Measurements from ENCODE around the gene CYP4F3.
"Not testable (repeated sequence)": the region's sequence is repeated elsewhere in the genome, so short reads cannot be mapped to it uniquely, and the experiment has no call there.

Gene CYP4F3

GRCh38 chr19:15671237-15671821, 30.6 kb downstream of the CYP4F3 start:
- FAIRE-seq, result no peak

- no peak for FAIRE-seq
These were observed 31.3 kb downstream of the CYP4F3 start for GRCh38 chr19:15671891-15672579.

GRCh38 chr19:15672580-15673175, 32.0 kb downstream of the CYP4F3 start, which contains the start of gene CYP4F12:
Gene CYP4F12, plus strand, starts transcription at chr19:15673087. Its CDS starts 443 bp downstream, at chr19:15673530.
- FAIRE-seq, result no peak

DNA sequence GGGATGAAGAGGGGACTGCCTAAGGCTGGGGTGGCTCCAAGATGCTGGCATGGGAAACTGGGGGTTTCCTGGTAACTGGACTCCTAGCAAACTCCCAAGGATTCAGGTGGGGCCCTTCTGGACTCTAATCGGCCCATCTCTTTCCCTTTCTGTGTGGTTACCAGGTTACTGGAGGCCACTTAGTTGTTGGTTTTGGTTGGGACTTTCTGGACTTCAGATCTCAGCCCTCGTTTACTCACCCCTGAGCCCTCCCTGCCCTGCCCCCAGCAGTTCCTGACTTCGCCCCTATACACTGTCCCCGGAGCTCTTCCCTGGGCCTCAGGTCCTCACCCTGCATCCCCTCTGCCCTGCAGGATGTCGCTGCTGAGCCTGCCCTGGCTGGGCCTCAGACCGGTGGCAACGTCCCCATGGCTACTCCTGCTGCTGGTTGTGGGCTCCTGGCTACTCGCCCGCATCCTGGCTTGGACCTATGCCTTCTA, 32.5 kb downstream of the CYP4F3 start:
- FAIRE-seq, result no peak

GRCh38 chr19:15675560-15675959, 34.9 kb downstream of the CYP4F3 start:
- FAIRE-seq, result no peak

GRCh38 chr19:15679089-15679488, 38.4 kb downstream of the CYP4F3 start:
- no peak for FAIRE-seq

- not testable (repeated sequence) for FAIRE-seq
These were observed 39.2 kb downstream of the CYP4F3 start for GRCh38 chr19:15679865-15680264.

GRCh38 chr19:15680478-15681322, 40.0 kb downstream of the CYP4F3 start:
- FAIRE-seq, result no peak

- no peak for FAIRE-seq
These were observed 42.7 kb downstream of the CYP4F3 start for GRCh38 chr19:15683411-15683810.

DNA sequence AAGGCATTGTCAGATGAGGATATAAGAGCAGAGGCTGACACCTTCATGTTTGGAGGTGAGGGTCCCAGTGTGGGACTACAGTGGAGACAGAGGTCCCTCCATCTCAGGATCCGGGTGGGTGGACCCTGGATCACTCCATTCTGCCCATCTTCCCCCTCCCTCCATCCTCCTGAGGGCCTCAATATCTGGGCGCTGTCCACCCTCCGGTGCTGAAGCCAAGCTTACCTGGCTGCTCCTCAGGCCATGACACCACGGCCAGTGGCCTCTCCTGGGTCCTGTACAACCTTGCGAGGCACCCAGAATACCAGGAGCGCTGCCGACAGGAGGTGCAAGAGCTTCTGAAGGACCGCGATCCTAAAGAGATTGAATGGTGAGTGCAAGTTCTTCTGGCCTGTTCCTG, 44.1 kb downstream of the CYP4F3 start:
- FAIRE-seq, result no peak

DNA sequence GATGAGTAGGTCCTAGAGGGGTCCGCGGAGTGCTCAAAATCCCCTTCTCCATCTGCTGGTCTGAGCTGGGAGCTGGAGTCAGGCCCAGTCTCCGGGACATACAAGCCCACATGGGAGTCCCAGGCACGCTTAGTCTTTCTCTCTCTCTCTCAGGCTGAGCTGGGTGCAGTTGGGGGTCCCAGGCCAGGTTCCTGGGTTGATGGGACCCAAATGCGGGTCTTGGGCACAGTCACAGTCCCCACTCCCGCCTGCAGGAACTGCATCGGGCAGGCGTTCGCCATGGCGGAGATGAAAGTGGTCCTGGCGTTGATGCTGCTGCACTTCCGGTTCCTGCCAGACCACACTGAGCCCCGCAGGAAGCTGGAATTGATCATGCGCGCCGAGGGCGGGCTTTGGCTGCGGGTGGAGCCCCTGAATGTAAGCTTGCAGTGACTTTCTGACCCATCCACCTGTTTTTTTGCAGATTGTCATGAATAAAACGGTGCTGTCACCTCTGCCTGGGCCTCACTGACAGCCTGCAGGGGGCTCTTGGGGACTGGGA, 56.0 kb downstream of the CYP4F3 start:
- no peak for FAIRE-seq

GRCh38 chr19:15701757-15702533, 61.2 kb downstream of the CYP4F3 start:
- no peak for FAIRE-seq

- FAIRE-seq, result no peak
These were observed 61.8 kb downstream of the CYP4F3 start for GRCh38 chr19:15702534-15702930.
